Stimulated activated CD4-positive, alpha-beta T cell treated with anti-CD3 and anti-CD28 coated beads, Interleukin-15, amount 100 ng/mL, for 1 hour (primary cell): ENCODE data around the gene KNDC1.

Experiments used
- DNase-seq, 2 donors: peaks; one replicate each; pipeline ENCODE4 v3.0.0-alpha.2; 2020; ENCODE audit warnings: low read depth in 1 of 2, low spot score in 1 of 2

The KNDC1 gene

DNA sequence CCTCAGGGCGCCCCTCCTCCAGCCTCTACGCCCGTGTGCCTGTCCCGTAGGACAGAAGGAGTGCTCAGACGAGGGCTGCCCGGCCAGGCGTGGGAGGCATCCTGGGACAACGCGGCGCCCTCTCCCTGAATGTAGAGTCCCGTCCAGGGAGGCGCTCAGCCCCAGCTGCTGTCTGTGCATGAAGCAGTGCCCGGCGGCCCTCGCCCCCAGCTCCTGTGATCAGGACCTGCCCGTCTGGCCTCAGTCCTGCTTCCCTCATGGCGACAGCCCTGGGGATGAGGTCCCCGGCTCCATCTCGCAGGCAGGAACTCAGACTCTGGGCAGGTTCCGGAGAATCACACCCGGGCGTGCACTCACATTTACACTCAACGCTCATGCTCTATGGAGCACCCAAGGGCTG lies 45.1 kb downstream of the KNDC1 start:
- no peak for DNase-seq

DNA sequence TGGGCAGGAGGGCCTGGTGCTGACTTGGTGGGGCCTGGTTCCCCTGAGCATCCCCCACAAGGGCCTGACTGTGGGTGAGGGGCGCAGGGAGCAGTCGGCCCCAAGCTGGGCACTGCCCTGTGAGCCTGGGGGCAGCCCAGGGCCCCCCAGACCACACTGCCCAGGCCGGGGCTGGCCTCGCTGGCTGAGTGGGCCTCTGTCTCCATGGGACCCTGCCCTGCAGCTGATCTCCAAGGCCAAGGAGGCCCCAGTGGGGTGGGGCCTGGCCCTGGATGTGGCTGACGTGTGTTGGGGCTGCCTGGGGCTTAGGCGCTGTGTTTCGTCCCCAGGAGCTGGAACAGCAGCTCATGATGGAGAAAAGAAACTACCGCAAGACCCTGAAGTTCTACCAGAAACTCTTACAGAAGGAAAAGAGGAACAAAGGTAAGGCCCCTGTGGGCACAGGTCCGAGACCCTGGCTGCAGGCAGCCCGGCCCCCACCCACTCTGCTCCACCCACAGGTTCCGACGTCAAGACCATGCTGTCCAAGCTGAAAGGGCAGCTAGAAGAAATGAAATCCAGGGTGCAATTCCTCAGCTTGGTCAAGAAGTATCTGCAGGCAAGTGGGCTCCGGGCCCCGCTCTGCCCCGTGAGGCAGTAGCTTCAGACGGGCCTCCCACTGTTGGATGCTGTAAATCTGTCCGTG lies 46.5 kb downstream of the KNDC1 start:
- DNase-seq, result no peak

DNA sequence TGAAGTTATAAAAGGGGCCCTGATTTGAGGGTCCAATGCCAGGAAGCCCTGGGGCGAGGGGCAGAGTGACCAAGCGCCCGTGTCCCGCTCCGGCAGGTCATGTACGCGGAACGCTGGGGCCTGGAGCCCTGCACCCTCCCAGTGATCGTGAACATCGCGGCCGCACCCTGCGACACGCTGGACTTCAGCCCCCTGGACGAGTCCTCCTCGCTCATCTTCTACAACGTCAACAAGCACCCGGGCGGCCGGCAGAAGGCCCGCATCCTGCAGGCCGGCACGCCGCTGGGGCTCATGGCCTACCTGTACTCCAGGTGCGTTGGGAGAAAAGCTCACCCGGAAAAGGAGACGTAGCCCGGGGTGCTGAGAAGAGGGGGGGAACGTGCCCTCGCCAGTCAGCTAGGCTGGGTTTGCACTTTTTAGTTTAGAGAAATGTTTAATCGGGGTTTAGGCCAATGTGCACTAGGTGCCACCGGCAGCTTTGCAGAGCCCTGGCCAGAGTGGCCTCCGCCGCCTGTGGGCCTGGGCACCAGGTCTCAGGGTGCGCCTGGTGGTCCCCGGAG lies 47.1 kb downstream of the KNDC1 start:
- no peak for DNase-seq

DNA sequence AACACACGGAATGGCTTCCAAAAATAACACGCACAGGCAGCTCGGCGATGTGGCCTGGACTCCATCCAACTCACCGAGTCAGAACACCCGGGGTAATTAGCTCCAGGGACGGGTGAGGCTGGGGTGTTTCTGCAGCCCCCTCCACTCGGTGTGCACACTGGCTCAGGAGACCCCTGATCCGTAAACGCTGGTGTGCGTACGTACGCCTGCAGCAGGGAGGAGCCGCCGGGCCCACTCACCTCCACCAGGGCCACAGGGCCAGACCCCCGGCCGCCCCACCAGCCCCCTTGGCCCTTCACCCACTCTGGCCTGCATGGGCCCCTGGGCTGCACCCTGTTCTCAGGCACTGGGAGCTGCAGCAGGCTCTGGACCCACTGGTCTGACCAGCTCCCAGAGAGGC lies 47.6 kb downstream of the KNDC1 start:
- no peak for DNase-seq

DNA sequence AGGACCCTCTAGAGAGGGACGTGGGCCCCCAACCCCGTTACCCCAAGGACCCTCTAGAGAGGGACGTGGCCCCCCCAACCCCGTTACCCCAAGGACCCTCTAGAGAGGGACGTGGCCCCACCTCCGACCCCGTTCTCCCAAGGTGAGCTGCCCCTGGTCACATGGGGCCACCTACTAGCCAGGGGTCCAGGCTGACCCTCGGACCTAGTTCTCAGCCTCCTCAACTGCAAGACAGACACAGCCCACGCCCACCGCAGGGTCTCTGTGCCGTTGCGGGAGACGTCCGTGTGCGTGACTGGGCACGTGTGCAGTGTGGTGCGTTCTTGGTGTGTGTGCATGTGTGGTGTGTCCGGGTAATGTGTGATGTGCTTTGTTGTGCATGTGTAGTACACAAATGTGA lies 48.4 kb downstream of the KNDC1 start:
- DNase-seq, result no peak

DNA sequence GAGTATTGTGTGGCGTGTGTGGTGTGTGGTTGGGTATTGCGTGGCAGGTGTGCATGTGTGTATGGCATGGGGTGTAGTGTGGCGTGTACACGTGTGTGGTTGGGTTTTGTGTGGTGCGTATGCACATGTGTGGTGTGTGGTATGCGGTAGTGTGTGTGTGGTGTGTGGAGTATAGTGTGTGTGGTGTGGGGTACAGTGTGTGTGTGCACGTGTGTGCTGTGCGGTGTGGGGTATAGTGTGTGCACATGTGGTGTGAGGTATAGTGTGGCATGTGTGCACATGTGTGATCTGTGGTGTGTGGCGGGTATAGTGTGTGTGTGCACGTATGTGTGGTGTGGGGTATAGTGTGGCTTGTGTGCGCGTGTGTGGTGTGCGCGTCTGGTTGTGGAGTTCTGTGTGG lies 49.1 kb downstream of the KNDC1 start:
- DNase-seq, result no peak

DNA sequence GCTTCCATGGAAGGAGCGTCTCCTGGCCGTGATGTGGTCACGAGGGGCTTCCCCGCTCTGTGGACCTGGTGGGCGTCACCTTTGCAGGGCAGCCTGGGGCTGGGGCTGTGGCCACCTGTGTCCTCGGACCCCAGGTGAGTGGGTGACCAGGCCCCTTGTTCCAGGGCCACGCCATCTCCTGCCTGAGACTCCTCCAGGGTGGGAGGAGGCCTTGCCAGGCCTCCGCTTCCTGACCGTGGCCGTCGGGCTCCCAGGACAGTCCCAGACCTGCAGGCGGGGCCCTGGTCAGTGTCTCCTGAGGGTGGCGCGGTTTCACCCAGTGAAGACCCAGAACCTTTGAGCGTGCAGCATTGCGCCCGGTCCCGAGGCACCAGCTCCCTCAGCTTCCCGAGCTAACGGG lies 49.6 kb downstream of the KNDC1 start:
- no peak for DNase-seq

- DNase-seq, result no peak
Observed at GRCh38 chr10:133210398-133211140, 50.5 kb downstream of the KNDC1 start.

DNA sequence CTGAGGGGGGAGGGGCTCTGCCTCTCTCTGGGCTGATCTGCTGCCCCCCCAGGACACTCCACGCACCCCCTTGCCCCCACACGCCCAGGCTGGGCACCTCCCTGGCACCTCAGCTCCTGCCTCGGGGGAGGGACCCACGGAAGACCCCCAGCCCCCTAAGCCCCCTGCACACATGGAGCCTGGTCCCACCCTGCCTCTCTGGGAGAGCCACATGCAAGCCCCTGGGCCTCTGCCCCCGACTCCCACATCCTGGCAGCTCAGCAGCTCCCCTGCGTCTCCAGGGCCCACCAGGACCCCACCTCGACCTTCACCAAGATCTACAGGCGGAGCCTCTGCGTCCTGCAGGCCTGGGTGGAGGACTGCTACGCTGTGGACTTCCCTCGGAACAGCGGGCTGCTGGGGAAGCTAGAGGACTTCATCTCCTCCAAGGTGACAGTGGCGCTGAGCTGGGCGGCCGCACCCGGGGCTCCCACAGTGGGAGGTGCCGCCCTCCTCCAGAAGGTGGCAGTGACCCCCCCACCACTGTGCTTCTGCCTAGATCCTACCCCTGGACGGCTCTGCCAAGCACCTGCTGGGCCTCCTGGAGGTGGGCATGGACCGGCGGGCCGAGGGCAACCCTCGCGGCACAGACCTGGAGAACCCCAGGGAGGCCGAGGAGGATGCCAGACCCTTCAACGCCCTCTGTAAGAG lies 51.3 kb downstream of the KNDC1 start:
- DNase-seq, result no peak

- no peak for DNase-seq
Observed at GRCh38 chr10:133211959-133212852, 52.2 kb downstream of the KNDC1 start.

DNA sequence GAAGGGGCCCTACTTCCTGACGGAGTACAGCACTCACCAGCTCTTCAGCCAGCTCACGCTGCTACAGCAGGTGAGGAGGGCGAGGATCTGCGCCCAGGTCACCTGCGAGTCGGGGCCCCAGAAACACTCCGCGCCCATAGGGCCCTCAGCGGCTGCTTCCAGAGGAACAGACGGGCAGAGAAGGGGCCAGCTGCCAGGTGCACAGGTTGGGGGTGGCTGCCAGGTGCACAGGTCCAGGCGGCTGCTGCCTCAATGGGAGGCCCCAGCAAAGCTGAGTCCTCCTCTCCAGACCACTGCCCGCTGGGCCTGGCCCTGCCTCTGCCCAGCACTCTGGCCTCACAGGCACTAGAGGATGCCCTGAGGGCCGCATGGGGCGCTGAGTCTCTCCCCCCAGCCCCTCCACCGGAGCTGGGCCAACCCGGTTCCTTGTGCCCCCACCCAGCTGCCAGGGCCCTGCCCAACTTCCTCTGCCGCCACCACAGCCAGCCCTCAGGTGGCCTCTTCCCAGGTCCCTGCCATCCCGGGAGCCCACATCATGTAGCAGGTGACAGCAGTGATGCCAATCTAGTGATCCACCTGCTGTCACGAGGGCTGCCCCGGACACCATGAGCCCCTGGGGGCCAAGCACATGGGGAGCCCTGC lies 53.0 kb downstream of the KNDC1 start:
- no peak for DNase-seq

DNA sequence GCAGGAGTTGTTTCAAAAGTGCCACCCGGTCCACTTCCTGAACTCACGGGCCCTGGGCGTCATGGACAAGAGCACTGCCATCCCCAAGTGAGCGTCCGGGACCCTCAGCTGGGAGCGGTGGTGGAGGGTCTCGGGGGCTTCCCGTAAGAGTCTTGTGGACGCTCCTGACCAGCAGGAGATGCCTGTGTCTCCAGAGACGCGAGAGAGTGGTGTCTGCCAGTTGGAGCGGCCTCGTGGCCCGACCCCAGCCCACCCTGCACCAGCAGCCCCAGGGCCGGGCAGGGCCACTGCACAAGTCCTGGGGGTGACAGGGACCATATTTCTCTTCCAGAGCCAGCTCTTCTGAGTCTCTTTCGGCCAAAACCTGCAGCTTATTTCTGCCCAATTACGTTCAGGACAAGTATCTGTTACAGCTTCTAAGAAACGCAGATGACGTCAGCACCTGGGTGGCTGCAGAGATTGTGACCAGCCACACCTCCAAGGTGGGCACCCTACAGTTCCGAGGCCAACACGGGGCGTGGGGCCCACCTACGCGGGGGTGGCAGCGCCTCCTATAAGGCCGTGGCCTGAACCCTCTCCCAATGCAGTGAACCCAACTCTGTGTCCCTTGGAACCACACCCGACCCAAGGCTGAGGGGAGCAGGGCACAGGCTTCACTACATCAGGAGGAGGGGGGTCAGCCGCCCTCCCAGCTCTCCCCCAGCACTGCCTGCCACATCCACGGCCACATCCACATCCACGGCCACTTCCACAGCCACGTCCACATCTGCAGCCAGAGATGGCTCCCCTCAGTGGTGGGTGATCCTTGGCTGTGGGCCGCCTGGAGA lies 53.8 kb downstream of the KNDC1 start:
- DNase-seq, result no peak

DNA sequence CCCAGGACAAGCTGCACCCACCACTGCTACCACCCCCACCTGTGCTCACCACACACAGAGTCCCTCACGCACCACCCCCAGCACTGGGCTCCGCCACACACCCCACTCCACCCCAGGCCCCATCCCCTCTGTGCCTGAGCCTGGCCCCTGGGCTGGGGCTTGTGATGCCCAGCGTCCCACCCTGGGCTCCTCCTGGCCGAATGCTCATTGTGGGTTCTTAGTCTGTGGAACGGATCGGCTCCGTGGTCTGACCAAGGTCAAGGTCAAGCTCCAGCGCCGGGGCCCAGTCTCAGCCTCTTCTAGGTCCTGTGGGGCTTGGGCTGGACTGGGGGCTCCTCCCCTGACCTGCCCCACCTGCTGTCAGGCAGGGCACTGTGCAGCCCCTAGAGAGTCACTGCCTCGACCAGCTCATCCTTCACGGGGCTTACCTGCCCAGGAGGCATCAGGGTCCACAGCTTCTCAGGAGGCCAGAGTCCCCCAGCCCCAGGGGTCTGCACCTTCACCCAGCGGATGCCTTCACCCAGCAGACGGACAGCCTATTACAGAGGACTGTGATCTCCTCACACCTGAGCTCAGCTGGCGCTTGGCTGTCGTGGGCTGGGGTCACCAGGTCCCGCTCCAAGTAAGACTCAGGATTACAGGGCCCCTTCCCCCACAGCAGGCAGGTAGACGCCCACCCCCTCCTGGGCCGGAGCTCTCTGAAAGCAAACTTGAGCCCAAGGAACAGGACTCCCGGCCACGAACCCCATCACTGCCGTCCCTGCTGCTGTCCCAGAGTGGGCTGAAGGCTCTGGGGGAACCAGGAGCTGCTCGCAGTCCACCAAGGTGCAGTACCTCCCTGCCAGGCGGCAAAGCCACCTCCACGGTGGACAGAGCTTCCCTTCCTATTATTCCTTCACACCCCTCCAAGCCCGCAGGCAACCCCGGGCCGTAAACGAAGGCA lies 54.7 kb downstream of the KNDC1 start:
- no peak for DNase-seq

- DNase-seq, result no peak
Observed at GRCh38 chr10:133215586-133215985, 55.6 kb downstream of the KNDC1 start.

- DNase-seq, result no peak
Observed at GRCh38 chr10:133216776-133217175, 56.8 kb downstream of the KNDC1 start.

GRCh38 chr10:133217800-133218589 lies 58.0 kb downstream of the KNDC1 start:
- no peak for DNase-seq

DNA sequence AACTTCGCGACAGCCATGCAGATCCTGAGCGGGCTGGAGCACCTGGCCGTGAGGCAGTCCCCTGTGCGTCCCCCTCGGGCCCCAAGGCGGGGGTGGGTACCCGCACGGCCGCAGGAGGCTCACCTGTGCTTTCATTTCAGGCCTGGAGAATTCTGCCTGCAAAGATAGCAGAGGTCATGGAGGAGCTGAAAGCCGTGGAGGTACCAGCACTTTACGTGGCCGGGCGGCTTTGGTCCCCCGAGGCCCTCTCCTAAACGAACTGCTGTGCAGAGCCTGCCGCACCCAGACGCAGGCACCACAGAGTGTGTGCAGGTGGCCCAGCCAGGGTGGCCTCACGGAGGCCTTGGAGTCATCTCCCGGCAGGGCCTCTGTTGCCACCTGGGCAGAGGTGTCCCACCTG lies 58.9 kb downstream of the KNDC1 start:
- DNase-seq, result no peak

- DNase-seq, result no peak
Observed at GRCh38 chr10:133219782-133220181, 59.8 kb downstream of the KNDC1 start.
